HCEC 1CT (cell line): ENCODE measurements around the gene NPAS1.

Source experiments
- DNase-seq: peaks from one replicate; pipeline ENCODE4 v3.0.0-alpha.2; 2017

The NPAS1 gene

GRCh38 chr19:47019431-47020041 is at the start of gene NPAS1:
NPAS1 (plus strand) TSS chr19:47019837; CDS start chr19:47021048, 1,211 bp downstream.
- DNase-seq = no peak

- DNase-seq = peak; percentile 74
Measured at GRCh38 chr19:46970815-46971214, 48.8 kb upstream of the NPAS1 start.

GRCh38 chr19:46972311-46972710 is 47.3 kb upstream of the NPAS1 start:
- no peak for DNase-seq

- DNase-seq = no peak
Measured at GRCh38 chr19:46974181-46974580, 45.5 kb upstream of the NPAS1 start.

- DNase-seq = no peak
Measured at GRCh38 chr19:46975011-46975924, 44.4 kb upstream of the NPAS1 start.

- peak; percentile 79 for DNase-seq
Measured at GRCh38 chr19:46975925-46976782, 43.5 kb upstream of the NPAS1 start.

GRCh38 chr19:46976845-46977320 is 42.8 kb upstream of the NPAS1 start:
- DNase-seq = peak; percentile 17

GRCh38 chr19:46977548-46977947 is 42.1 kb upstream of the NPAS1 start:
- DNase-seq = no peak

GRCh38 chr19:46978171-46978869 is 41.3 kb upstream of the NPAS1 start:
- DNase-seq = no peak

GRCh38 chr19:46979126-46980105 is 40.2 kb upstream of the NPAS1 start:
- no peak for DNase-seq

- DNase-seq = no peak
Measured at GRCh38 chr19:46980761-46981160, 38.9 kb upstream of the NPAS1 start.

- DNase-seq = no peak
Measured at GRCh38 chr19:46981286-46981945, 38.2 kb upstream of the NPAS1 start.

GRCh38 chr19:46983097-46983496 is 36.5 kb upstream of the NPAS1 start:
- no peak for DNase-seq

GRCh38 chr19:46984077-46985010 is 35.3 kb upstream of the NPAS1 start:
- peak; percentile 86 for DNase-seq

- DNase-seq = no peak
Measured at GRCh38 chr19:46985542-46986415, 33.9 kb upstream of the NPAS1 start.

GRCh38 chr19:46988614-46989230 is 30.9 kb upstream of the NPAS1 start:
- no peak for DNase-seq

GRCh38 chr19:46990991-46991676 is 28.5 kb upstream of the NPAS1 start:
- DNase-seq = peak; percentile 76
